NCI-H460 (cell line): Measurements from ENCODE around the gene STK17A. TPM values are rescaled to one million over a fixed set of nuclear protein-coding genes. Genes with fewer than 3 reads are reported as not detected.
"Not testable (repeated sequence)": the region's sequence is repeated elsewhere in the genome, so short reads cannot be mapped to it uniquely, and the experiment has no call there.

Source experiments
- DNase-seq: peaks from one replicate; pipeline ENCODE4 v3.0.0-alpha.2; 2016; ENCODE audit warnings: low read depth; ENCODE audit errors: extremely low read depth
- total RNA-seq: library from RNA; depleted of rRNA; stranded (reverse); fragments of >200 nt; shearing (Covaris generic); gene quantifications from 2 replicates; pipeline ENCODE4 v1.2.3, GENCODE V29; 2014

STK17A gene
- total RNA-seq, 1 experiment from 2014 or later, result 57.8 TPM

GRCh38 chr7:43593010-43593409 is 10.1 kb downstream of the STK17A start:
- no peak for DNase-seq

- no peak for DNase-seq
Observed at GRCh38 chr7:43594020-43594419, 11.1 kb downstream of the STK17A start.

DNA sequence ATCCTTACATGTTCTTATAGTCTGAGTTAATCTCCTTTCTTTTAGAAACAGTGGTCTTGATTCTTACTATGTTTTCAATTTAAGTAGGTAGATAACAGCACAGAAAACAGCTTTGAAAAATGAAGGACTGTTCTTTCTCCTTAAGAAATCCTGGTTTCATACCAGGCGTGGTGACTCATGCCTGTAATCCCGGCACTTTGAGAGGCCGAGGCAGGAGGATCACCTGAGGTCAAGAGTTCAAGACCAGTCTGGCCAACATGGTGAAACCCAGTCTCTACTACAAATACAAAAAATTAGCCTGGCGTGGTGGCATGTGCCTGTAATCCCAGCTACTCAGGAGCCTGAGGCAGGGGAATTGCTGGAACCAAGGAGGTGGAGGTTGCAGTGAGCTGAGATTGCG is 13.5 kb downstream of the STK17A start:
- DNase-seq, result not testable (repeated sequence)

DNA sequence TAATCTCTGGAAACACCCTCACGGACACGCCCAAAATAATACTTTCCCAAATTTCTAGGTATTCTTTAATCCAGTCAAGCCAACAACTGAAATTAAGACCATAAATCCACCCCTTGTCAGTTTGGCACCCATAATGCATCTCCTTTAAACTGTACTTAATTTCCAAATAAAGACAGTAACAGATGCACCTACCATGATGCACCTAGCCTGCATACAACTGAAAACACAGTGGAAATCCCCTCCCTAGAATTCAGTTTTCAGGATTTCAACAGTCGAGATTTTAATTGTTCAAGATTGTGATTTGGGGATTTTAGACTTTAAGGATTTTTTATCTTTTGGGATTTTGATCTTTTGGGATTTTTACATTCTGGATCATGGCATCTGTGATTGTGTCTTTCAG is 17.1 kb downstream of the STK17A start:
- no peak for DNase-seq

- DNase-seq, result no peak
Observed at GRCh38 chr7:43602256-43602655, 19.3 kb downstream of the STK17A start.

DNA sequence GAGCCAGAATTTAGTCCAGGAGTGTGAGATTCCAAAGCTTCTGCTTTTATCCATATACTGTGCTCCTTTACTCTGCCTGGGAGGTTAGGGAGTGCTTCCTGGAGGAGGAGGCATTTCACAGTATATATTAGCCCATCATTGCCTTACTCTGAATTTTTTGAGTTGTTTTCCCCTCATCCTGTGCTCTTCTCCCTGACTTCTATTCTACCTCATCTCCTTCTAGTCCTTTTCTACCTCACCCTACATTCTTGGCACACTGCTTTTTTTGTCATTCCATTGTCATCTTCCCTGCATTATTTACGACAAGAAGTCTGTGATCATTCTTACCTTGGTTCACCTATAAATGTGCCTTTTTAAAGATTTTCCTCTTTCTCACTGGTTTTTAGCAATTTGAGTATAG is 21.3 kb downstream of the STK17A start:
- DNase-seq, result no peak

DNA sequence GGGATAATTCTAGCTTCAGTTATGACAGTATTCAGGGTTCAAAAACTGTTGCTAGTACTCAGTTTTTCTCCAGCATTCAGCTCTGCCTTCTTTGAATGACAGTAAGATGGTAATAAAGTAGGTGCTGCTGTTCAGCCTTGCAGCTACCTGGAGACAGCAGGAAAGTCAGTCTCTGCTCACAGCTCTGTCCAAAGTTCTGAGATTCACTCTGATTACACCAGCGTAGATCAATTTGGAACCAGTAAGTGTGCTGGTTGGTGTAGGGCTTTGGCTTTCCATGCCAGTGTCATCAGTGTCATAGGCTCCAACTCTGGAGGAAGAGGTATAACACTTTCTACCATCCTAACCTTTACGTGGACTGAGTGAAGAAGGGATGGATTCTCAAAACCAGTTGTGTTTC is 26.2 kb downstream of the STK17A start:
- no peak for DNase-seq

- DNase-seq, result no peak
Observed at GRCh38 chr7:43612128-43612527, 29.2 kb downstream of the STK17A start.

GRCh38 chr7:43612599-43613589 is 30.0 kb downstream of the STK17A start:
- no peak for DNase-seq

DNA sequence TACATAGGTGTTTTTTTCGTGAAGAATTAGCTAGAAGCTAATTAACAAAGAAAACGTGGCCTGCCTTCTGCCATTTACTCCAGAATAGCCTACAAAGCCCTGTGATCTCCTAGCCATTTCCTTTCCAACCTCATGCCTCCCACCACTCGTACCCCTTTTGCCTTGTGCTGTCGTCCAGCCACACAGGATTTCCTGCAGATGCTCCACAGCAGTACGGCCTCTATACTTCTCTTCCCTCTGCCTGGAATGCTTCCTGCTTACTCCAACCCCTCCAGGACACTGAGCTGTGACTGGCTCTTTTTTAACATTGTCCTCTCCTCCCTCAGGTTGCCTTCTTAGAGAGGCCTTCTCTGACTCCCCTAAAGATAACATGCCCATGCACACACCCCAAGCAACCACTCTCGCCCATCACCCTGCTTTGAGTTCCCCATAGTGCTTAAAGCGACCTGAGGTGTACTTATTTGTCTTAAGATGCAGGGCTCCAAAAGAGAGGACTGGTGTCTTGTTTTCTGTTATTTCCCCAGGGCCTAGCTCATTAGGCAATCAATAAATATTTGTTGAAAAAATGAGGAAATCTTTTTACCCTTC is 32.7 kb downstream of the STK17A start:
- no peak for DNase-seq

DNA sequence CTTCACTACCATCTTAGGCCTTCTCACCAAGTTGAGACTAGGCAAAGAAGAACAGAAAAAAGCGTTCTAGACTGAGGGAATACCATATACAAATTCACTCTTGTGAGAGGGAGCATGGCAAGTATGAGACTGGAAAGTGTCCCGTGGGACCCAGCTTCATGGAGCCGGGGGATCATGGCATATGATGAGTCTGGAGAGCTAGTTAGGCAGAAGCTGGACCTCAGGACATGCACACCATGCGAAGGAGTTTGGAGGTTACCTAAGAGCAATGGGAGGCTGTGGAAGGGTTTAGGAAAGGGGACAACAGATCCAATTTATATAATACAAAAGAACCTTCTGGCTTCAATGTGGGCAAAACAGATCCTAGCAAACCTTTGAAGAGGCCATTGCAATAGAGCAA is 34.1 kb downstream of the STK17A start:
- no peak for DNase-seq

GRCh38 chr7:43618073-43618472 is 35.2 kb downstream of the STK17A start:
- DNase-seq, result no peak

- DNase-seq, result peak; percentile 37
Observed at GRCh38 chr7:43619213-43620012, 36.5 kb downstream of the STK17A start.

DNA sequence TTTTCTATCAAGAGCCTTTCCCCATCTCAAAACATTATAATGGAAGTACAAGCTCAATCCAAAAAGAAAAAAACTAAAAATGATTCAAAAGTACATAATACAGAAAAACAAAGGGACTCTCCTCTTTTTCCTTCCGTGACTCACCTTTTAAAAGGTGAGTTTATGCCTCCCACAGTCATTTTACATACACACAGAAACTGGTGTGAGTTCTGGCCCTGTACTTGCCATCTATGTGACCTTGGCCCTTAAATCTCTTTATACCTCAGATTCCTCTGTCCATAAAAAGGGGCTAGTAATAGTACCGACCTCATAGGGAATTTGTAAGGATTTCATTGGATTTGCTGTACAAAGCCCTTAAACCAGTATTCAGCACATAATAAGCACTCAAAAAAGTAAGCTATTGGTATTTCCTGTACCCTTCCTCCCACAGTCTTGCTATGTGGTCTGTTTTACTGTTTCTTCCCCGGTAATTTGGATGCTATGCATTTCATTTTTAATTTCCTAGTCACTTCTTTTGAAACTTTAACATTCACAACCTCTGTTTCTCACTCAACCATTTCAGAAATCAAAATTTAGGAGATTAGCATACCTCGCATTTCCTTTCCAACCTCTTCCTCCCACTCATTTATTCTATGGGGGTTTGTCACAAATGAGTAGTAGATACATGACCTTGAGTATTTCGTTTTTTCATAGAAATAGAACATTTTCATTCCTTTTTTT is 39.0 kb downstream of the STK17A start:
- no peak for DNase-seq

DNA sequence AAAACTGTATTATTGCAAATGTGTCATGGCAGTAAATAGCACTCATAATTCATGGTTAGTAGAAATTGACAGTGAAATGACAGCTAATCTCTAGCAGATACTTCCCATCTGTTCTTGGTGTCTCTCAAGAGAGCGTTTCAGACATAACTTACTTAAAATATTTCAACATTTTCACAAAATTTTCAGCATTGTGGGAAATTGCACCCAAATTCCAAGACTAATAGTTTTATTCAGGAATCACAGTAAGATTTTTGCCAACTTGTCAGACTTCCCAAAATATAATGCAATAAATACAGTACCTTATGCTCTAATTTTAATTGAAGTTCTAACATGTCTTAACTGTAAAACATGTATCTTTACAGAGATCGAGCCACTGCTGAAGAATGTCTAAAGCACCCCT is 41.2 kb downstream of the STK17A start:
- no peak for DNase-seq

- DNase-seq, result no peak
Observed at GRCh38 chr7:43625453-43625852, 42.5 kb downstream of the STK17A start.

GRCh38 chr7:43625980-43626379 is 43.1 kb downstream of the STK17A start:
- no peak for DNase-seq

GRCh38 chr7:43626695-43627094 is 43.8 kb downstream of the STK17A start:
- no peak for DNase-seq

- DNase-seq, result not testable (repeated sequence)
Observed at GRCh38 chr7:43627798-43628197, 44.9 kb downstream of the STK17A start.

DNA sequence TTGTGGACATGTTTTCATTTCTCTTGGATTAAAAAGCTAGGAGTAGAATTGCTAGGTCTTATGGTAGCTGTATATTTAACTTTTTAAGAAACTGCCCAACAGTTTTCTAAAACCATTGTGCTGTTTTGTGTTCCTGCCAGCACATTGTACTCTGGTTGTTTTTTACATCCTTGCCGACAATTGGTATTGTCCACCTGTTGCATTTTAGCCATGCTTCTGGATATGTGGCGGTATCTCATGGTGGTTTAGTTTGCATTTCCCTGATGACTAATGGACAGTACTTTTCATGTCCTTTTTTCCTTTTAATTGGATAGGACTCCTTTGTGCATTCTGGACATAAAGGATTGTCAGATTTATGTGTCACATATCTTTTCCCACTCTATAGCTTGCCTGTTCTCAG is 45.5 kb downstream of the STK17A start:
- no peak for DNase-seq

DNA sequence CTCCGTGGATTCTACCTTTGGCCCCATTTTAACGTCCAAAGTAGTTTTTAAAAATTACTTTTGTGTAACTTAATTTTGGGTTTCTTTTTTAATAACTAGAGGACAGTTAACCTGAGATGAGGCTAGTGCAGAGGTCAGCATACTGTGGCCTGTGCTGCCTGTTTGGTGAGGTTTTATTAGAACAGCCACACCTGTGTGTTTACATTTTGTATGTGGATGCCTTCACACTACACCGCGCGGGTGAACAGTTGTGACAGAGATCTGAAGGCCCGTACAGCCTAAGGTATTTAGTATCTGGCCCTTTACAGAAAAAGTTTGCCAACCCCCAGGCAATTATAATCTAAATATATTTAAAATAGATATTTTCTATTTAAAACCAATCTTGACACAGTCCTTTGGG is 46.9 kb downstream of the STK17A start:
- no peak for DNase-seq
